ENCODE measurements around the gene STK36.

Gene STK36

DNA sequence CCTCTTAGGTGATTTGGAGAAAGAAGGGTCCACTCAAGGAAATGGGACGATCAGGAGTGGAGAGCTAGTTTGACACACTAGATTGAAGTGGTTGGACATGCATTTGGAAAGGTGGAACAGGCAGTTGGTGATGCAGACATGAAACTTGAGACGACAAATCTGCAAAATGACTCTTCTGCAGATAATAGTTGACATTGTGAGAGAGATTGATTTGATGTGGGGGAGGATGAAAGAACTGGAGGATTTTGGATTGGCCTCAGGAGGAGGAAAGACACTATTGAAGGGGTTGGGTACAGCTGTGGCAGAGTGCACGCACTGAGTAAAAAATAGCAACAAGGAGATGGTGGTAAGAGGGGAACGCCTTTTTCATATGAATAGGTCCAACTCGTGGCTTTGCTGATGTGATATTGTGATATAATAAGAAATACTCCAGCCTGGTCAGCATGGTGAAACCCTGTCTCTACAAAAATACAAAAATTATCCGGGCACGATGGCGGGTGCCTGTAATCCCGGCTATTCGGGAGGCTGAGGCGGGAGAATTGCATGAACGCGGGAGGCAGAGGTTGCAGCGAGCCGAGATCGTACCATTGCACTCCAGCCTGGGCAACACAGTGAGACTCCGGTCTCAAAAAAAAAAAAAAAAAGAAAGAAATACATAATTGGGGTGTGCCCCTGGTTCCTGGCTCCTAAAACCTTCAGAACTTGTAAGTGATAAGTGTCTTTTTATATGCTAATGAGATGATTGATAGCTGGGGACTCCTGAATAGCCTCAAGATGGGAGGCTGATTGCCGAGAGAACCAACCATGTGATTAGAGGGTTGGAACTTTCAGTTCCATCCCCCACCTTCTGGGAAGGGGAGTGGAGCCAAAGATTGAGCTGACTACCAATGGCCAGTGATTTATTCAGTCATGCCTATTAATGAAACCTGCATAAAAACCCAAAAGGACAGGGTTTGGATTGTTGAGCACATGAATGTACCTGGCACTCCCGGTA is 48.5 kb downstream of the STK36 start:
- no peak for DNase-seq (ENCODE audit: low read depth)

DNA sequence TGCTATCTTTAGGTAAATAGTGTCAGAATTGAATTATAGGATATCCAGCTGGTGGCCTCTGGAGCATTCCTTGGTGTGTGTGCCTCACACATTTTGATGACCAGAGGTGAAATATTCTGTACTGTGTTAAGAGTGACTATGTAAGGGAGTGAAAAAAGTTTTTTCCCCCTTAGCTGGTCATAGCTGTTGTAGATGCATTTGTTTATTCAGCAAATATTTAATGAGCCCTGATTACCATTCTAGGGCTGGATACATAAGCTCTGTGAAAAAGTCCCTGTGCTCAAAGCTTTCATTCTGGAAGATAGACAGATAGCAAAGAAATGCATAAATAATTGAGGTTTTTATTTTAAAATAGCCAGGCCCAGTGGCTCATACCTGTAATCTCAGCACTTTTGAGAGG is 49.6 kb downstream of the STK36 start:
- no peak for DNase-seq (ENCODE audit: low read depth)

DNA sequence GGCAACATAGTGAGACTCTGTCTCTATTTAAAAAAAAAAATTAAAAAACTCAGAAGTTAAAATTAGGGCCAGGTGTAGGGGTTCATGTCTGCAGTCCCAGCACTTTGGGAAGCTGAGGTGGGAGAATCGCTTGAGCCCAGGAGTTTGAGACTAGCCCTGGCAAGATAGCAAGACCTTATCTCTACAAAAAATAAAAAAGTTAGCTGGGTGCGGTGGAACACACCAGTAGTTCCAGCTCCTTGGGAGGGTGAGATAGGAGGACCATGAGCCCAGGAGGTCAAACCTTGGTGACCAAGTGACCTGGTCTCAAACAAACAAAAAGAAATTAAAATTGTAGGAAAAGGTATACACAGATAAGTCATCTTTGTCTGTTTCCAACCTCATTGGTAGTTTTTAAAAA is 50.0 kb downstream of the STK36 start:
- DNase-seq (ENCODE audit: low read depth): no peak

DNA sequence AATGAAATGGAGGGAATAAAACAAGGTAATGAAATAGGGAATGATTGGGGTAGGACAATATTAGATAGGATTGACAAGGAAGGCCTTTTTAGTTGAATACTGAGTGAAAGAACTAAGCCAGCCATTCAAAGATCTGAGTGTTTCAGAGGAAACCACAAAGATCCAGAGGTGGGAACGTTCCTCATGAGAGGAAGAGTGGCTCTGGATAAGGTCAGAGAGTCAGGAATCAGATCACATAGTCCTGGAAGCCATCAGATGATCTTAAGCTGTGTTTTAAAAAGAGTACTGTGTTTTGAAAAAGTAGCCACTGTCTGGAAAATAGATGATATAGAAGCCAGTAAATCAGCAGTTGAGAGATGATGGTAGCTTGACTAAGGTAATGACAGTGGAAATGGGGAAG is 50.5 kb downstream of the STK36 start:
- DNase-seq (ENCODE audit: low read depth): no peak

DNA sequence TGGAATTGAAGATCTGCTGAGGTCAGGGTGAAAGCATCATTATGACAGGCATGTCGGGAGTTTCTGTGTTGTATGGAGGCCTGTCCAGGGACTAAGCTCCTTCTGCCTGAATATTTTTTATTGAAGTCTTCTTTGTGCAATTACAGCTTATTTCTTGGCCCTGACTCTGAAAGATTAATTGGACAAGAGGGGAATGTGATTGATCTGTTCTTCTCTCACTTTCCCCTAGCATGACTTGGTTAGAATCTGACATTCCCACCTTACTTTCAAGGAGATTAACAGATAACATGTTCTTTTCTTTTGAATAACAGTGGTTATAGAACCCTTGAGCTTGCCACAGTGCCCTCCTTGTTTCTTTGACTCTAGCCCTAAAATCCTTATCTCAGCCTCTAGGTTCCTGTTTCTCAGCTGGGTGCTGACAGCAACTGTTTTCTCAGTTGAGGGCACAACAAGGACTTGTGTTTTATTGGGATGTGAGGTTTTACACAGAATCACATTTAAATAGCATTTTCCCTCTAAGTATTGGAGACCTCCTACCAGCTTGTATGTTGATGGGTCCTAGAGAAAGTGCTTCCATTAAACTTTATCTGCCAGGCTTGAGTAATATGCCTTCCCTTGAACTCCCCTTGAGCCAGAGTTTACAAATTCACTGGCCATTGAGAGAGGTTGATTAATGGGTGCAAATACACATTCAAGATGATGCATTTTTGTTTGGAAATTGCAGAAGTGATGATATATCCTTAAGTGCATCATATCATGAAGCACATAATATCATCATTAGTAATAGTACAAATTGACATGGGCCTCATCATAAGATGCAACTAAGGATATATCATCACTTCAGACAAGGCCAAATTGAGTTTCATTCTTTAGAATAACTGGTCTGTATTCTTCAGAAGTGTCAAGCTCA is 51.2 kb downstream of the STK36 start:
- DNase-seq (ENCODE audit: low read depth): no peak

DNA sequence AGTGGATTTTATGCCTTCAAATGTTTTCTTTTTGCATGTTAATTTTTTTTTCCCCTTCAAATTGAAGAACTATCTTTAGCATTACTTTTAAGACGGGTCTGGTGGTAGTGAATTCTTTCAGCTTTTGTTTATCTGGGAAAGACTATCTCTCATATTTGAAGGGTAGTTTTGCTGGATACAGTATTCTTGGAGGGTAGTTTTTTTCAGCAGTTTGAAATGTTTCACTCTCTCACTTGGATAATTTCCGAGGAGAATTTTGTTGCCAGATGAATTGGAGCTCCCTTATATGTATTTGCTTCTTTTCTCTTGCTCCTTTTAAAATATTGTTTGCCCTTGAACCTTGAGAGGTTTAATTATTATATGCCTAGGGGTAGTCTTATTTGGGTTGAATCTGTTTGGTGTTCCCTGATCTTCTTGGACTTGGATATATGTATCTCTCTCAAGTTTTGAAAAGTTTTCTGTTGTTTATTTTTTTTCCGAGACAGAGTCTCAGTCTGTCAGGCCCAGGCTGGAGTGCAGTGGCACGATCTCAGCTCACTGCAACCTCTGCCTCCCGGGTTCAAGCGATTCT is 54.2 kb downstream of the STK36 start:
- no peak for DNase-seq (ENCODE audit: low read depth)

DNA sequence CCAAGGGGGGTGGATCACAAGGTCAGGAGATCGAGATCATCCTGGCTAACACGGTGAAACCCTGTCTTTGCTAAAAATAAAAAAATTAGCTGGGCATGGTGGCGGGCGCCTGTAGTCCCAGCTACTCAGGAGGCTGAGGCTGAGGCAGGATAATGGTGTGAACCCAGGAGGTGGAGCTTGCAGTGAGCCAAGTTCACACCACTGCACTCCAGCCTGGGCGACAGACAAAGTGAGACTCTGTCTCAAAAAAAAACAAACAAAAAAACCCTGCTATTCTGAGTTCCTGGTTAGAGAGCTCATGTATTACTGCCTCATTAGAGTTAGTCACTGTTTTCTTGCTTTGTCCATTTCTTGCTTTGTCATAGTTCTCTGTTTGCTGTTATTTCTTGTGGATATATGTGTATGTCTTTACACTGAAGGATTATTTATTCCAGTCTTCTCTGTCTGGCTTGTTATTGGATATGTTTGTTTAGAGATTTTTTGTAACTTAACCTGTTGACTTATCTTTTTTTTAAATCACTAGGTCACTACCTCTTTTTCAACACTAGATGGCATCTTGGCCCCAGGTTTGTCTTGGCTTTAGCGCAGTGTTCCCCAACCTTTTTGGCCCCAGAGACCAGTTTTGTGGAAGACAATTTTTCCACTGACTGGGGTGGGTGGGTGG is 55.7 kb downstream of the STK36 start:
- DNase-seq (ENCODE audit: low read depth): no peak

DNA sequence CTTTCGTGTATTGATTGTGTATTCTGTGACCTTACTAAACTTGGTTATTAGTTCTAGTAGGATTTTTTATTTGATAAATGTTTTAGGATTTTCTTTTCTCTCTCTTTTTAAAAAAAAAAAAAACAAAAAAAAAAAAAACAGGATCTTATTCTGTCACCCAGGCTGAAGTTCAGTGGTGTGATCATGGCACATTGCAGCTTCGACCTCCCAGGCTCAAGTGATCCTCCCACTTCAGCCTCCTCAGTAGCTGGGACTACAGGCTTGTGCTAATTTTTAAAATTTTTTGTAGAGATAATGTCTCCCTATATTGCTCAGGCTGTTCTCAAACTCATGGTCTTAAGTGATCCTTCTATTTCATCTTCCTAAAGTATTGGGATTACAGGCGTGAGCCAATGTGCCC is 57.8 kb downstream of the STK36 start:
- no peak for DNase-seq (ENCODE audit: low read depth)

DNA sequence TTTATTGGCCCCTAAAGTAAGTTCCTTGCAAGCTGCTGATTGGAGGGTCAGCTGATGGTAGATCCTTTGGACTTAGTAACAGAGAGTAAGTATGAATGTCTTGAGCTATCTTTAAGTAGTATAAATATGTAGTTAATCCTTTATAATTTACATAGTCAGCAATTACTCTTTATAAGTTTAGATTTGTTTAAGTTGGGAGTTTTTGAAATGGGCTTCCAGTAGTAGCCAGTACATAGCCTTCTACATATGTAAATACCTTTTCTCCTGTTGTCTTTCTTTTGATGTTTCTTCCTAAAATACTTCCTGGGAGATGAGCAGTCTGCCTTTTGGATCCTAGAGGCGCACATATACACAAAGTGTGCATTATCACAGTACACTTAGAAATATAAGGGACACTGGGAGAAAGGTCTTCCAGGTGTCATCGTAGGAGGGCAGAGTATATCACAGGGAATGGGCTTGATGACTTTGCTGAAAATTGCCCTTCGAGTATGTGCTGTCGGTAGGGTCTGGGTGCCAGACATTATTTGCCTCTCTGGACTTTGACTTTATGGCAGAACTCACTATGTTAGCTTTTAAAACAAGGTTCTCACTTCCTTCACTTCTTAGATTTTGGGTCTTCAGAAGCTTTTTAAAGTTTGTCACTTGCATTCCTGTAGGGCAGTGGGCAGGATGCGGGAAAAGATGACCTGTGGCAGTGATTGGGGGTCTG is 60.3 kb downstream of the STK36 start:
- DNase-seq (ENCODE audit: low read depth): no peak

DNA sequence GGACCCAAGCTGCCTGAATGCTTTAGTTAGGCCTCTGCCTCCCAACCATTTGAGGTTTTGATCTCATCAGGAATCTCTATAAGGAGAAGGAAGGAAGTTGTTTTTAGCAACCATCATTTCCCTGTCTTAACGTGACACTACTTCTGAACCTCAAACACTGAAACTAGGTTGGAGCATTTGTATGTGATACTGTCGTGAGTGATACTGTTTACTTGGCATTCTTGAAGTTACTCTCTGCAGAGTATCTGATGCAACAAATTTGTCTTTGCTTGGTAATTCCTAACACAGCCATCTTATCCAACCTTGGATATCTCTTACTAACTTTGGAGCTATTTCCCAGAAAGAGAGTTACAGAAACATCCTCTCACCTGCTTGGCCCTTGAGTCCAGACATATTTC is 60.9 kb downstream of the STK36 start:
- DNase-seq (ENCODE audit: low read depth): no peak

DNA sequence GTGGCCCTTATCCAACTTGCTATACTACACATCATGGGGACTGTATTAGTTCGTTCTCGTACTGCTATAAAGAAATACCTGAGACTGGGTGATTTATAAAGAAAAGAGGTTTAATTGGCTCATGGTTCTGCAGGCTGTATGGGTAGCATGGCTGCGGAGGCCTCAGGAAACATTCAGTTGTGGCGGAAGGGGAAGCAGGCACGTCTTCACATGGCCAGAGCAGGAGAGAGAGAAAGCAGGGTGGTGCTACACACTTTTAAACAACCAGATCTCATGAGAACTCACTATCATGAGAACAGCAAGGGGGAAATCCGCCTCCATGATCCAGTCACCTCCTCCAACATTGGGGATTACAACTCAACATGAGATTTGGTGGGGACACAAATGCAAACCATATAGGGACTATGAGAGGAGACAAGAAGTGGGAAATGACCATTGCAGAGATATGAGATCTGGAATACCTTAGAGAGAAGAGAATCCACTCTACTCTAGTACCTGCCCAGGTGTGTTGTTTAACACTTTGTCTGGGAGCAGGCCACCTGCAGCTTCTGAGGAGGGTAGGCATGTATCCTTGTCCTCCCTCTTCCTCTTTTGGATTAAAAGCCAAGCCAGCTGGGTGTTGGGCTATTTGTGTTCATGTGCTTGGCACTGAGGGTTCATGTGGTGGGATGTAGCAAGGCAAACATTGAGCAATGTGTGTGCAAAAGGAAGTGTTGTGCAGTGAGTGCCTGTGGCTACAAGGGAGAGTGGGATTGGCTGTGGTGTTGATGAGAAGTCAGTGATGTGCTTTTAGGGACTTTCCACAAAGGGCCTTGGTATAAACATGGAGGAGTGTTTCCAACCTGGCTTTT is 61.5 kb downstream of the STK36 start:
- no peak for DNase-seq (ENCODE audit: low read depth)

DNA sequence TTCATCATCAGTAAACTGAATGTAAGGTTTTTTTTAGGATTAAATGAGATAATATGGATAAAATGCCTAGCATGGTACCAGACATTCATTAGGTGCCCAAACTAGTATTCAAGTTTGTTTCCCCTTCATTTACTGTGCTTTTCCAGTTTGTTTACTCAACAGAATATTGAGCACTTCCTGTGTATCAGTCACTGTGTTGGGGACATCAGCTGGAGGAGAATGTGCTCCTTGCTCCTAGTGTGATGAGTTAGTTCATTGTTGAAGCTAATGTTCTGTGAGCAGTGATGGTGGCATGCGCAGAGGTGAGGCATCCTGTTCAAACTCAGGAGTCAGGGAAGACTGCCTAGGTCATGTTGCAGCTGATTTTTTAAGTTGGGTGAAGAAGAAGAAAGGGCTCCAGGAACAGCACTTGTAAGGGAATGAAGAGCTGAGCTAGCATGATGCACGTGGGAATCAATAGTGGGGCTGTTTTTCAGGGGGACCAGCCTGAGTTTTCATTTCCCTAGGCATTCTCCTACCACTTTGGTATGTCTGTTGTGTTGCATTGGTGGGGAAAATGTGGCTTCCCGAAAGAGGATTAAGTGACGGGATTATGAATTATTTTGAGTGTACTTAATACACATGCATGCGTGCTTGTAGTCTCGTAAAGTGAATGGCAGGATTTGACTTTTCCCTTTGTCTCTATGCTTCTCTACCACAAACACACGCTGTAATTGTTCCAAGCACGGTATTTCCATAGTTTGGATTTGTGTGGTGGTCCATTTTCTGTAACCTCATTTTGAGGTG is 62.5 kb downstream of the STK36 start:
- no peak for DNase-seq (ENCODE audit: low read depth)

DNA sequence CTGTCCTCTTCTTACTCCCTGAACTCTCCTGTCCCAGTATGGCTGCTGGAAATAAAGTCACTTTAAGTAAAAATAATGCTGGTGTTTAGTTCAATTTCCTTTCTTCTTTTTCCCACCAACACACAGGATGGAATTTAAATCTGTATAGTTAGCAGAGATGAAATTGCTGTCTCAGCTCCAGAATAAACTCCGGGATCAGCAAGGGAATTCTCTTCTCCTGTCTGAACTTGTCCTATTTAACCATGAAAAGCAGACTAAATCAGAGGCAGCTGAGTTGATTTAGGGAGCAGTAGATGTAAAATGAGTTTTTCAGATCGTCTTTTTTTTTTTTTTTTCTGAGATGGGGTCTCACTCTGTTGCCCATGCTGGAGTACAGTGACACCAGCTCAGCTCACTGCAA is 64.6 kb downstream of the STK36 start:
- no peak for DNase-seq (ENCODE audit: low read depth)

DNA sequence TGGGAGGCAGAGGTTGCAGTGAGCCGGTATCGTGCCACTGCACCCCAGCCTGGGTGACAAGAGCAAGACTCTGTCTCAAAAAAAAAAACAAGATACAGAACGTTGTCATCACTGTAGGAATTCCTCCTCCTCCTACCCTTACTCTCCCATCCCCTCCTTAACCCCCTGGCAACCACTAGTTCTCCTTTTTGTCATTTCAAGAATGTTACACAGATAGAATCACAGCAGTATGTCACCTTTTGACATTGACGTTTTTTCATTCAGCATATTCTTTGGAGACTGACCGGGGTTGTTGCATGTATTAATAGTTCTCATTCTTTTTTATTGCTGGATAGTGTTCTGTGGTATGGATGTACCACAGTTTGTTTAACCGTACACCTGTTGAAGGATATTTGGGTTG is 71.2 kb downstream of the STK36 start:
- DNase-seq (ENCODE audit: low read depth): no peak

DNA sequence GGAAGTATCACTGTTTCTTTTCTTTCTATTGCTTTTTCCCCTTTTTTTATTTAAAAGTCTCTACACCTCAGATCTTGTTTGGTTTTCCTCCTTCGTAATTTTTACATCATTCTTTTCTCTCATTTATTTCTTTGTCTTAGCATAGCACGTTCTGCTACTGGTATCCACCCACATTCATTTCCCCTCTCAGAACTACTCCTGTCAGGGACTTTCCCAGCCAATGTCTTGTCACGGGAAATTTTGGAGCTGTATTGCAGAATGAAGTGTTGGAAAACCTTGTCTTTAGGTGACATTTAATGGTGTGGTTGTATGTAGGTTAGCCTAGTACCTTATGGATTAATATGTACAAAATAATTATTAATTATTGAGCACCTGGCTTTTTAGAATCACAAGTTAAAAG is 72.7 kb downstream of the STK36 start:
- DNase-seq (ENCODE audit: low read depth): no peak

DNA sequence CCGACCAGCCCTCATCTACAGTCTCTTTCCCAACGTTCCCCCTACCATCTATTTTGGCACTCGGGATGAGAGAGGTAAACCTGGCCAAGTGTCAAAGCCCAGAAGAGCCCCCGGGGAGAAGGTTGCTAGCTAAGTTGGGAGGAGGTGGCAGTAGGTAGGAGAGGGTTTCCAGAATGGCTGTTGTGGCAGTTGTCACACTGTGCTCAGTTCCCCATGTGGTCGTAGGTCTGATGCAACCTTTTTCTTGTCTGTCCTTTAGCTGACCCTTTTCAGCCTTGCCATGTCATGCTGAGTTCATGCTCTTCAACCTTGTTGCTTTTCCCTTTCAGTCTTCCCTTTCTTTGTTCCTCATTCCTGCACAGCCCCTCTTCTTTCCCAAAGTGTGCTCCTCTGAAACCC is 73.3 kb downstream of the STK36 start:
- DNase-seq (ENCODE audit: low read depth): no peak

DNA sequence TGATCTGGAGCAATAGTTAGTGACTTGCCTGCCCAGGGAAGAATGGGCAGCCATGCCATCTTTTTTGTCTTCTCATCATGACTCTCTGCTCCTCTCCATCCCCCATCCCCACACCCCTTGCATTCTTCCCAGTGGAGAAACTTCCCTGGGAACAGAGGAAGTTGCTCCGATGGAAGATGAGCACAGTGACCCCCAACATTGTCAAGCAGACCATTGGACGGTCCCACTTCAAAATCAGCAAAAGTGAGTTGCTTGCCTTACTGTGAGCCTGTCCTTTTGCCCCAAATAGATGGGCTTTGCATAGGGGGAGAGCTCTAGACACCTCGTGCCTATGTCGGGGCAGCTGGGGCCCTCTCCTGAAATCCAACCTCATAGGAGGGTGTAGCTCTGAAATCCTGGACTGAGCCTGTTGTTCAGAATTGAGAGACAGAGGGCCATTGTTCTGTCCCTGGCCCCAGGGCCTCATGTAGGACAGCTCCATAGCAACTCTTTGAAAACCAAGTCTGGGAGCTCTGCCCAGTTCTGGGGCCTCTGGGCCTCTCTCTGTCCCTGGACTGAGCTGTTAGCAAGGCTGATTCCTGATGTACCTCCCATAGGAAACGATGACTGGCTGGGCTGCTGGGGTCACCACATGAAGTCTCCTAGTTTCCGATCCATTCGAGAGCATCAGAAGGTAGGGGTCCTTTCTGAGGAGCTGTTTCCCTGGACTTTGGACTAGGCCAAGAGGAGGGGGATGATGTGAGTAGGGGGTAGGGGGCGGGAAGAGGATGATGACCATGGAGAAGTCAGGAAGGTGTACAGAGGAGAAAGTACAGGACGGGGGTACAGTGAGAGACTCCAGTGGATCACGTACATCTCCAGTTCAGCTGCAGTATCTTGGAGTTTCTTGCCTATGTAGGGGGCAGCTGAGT is 73.9 kb downstream of the STK36 start:
- no peak for DNase-seq (ENCODE audit: low read depth)

DNA sequence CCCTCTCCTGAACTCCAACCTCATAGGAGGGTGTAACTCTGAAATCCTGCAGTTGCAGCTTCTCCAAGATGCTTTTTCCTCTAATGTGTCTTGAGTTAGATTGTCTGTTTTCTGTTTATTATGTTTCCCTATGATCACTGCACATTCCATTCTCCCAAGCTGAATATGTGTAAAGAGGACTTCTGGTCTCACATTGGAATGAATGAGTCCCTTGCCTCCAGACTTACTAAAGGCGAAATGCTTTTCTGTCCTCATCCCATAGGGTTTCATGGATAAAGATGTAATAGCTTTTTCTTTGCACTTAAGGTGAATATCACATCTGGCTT is 74.5 kb downstream of the STK36 start:
- no peak for DNase-seq (ENCODE audit: low read depth)

DNA sequence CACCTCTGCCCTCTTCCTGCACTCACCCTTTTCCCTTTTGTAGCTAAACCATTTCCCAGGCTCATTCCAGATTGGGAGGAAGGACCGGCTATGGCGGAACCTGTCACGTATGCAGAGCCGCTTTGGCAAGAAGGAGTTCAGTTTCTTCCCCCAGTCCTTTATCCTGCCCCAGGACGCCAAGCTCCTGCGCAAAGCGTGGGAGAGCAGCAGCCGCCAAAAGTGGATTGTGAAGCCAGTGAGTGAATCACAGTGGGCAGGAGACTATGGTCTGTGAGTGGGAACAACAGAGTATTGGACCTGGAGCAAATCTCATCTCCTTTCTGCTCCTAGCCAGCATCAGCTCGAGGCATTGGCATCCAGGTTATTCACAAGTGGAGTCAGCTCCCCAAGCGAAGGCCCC is 75.1 kb downstream of the STK36 start:
- DNase-seq (ENCODE audit: low read depth): no peak
